Aorta (tissue), 5 donors: ENCODE measurements around the gene ZBTB25. TPM values are rescaled to one million over a fixed set of nuclear protein-coding genes. Genes with fewer than 3 reads are reported as not detected.
A peak's percentile ranks its signal among the peaks of the same experiment; 100 is the strongest.

ENCODE experiments used
- ATAC-seq: fragments of 200-7000 bp; cut with Tn5 transposase; one replicate; pipeline ENCODE4 v1.9.1; 2022; ENCODE audit warnings: moderate library complexity; ENCODE audit not compliant: low FRiP score
- DNase-seq, 2 donors: peaks; one replicate each; pipeline ENCODE4 v3.0.0-alpha.2; 2020
- H3K27ac ChIP-seq, 2 donors: one replicate each; pipeline ENCODE4 v1.5.1; 2013; ENCODE audit warnings: low read length in 2 of 2, mild to moderate bottlenecking in 2 of 2, moderate library complexity in 2 of 2, control low read depth in 1 of 2, inconsistent platforms in 1 of 2, low read depth in 1 of 2
- H3K27me3 ChIP-seq, 2 donors: one replicate each; pipeline ENCODE4 v1.6.1; 2013; ENCODE audit warnings: control low read depth in 1 of 2, low read length in 1 of 2, mild to moderate bottlenecking in 1 of 2, moderate library complexity in 1 of 2; ENCODE audit not compliant: insufficient read depth in 2 of 2, control insufficient read depth in 1 of 2
- H3K36me3 ChIP-seq, 2 donors: one replicate each; pipeline ENCODE4 v1.6.1; 2013; ENCODE audit warnings: control low read depth in 1 of 2, low read length in 1 of 2, mild to moderate bottlenecking in 1 of 2; ENCODE audit not compliant: insufficient read depth in 2 of 2, control insufficient read depth in 1 of 2
- H3K4me1 ChIP-seq, 2 donors: one replicate each; pipeline ENCODE4 v1.6.1; 2013; ENCODE audit warnings: low read length in 2 of 2, control low read depth in 1 of 2, mild to moderate bottlenecking in 1 of 2, moderate library complexity in 1 of 2; ENCODE audit not compliant: insufficient read depth in 2 of 2, control insufficient read depth in 1 of 2
- H3K4me3 ChIP-seq, 2 donors: one replicate each; pipeline ENCODE4 v1.5.1; 2013; ENCODE audit warnings: low read length in 2 of 2, control low read depth in 1 of 2, mild to moderate bottlenecking in 1 of 2
- H3K9me3 ChIP-seq: one replicate; pipeline ENCODE4 v1.6.1; 2013; ENCODE audit warnings: mild to moderate bottlenecking, low read length; ENCODE audit not compliant: control insufficient read depth
- WGBS, 2 donors: extraction: QIAGEN DNeasy Blood & Tissue Kit; methylation state at CpG; one replicate each; pipeline ENCODE4 v1.1.7; 2013; 5-methylcytosine and 5-hydroxymethylcytosine counted together
- intact Hi-C, 2 donors: fragments of 100-400 bp; cut with DNase I; formaldehyde crosslinking; loops; one replicate each; pipeline versions ENCODE4 v1.14.2 to v1.15.0; 2022
- polyA plus RNA-seq, 2 donors: library from polyadenylated mRNA; stranded (reverse); fragments of 200-250 nt; gene quantifications; one replicate each; pipeline ENCODE4 v1.2.3, GENCODE V29; 2013
- total RNA-seq, 2 donors: library from RNA; stranded (reverse); fragmentation: NEBNext Ultra II Directional; extraction: Animal tissue kit (Norgen Biotek cat#: 25700); gene quantifications; one replicate each; pipeline ENCODE4 v1.2.1, GENCODE V29; 2021
- donor health status: healthy with polysubstance abuse.
- donor health status: Bipolar disorder and iron deficiency.
- donor health status: DM: no; HTN: no; CAD: no.
- donor health status: DM: no; HTN: no; CAD: no.
- donor health status: DM: yes; HTN: yes; CAD: no.

The ZBTB25 gene
- total and polyA plus RNA-seq, 4 donors: 0.38 to 25.4 (median 12.2) TPM

GRCh38 chr14:64500088-64500487 lies 3.5 kb downstream of the ZBTB25 start:
- no peak overlapping the region for H3K27ac ChIP-seq
- 95 to 100% methylated on average over 1 of the region's 1 CpG for WGBS, 2 donors

DNA sequence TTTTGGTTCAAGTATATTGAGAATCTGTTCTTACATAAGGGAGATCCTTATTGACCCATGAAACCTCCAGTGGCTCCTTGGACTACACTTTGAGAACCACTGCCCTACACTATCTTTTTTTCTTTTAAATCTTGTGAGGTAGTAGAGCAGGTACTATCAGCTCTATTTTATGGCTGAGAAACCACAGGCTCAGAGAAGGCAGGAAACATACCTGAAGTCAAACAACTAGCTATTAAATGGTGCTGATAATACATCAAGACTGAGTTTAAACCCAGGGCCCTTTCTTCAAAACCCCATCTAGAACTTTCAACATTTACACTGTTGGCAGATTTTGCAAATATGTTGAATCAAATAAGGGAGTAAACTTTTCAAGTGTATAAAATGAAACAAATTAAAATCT lies 6.9 kb downstream of the ZBTB25 start:
- H3K9me3 ChIP-seq: no peaks in the 10 kb centered on the region
- peaks cover 0 to 1% of the 10 kb centered on the region in 2 donors for H3K27me3 ChIP-seq

More at GRCh38 chr14:64500088-64500487, 3.5 kb downstream of the ZBTB25 start:
- intact Hi-C loops: loop anchor here in 1 of 2 donors (5.0 kb wide), 1 partner anchor 113 kb away; the partner anchor contains the start of gene MTHFD1
- peaks cover 0 to 3% of the 10 kb centered on the region in 2 donors for H3K36me3 ChIP-seq
- peaks cover 0 to under 1% of the 10 kb centered on the region in 2 donors for H3K27me3 ChIP-seq
- no peak overlapping the region for H3K4me3 ChIP-seq
- ATAC-seq: no peak
- H3K4me1 ChIP-seq: no peaks in the 10 kb centered on the region
- no peaks in the 10 kb centered on the region for H3K9me3 ChIP-seq
- DNase-seq: no peak

DNA sequence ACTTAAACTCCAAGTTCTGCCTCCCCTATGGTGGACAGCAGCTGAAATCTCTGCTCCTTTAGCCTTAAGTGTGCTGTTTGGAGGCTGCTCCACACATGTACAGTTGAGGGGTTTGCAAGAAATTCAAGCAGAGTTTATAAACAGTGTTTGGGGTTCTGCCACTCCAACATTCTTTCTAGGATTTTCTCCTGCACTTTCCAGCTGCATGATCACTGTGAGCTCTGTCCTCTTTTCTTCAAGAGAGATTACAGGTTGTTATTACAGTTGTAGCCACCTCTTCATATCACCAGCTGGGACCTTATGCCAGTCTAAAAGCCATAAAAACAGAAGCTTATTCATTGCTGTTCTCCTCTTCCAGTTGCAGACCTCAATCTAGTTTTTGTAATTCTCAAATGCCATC lies 8.4 kb downstream of the ZBTB25 start:
- DNase-seq (no peak), ATAC-seq (no peak)
- H3K36me3 ChIP-seq: peaks cover 0 to 4% of the 10 kb centered on the region in 2 donors
- H3K27ac ChIP-seq: no peak overlapping the region
- no peaks in the 10 kb centered on the region for H3K9me3 ChIP-seq
- intact Hi-C loops: no loop called here
- no peak overlapping the region for H3K4me3 ChIP-seq
- peaks cover 0 to 1% of the 10 kb centered on the region in 2 donors for H3K27me3 ChIP-seq
- no peaks in the 10 kb centered on the region for H3K4me1 ChIP-seq

More for the DNA sequence above, 6.9 kb downstream of the ZBTB25 start:
- Histone ChIP-seq H3K4me3 (no peak overlapping the region), H3K4me1 (no peaks in the 10 kb centered on the region), H3K36me3 (peaks cover 0 to 4% of the 10 kb centered on the region in 2 donors), H3K27ac (no peak overlapping the region)
- DNase-seq: no peak
- no peak for ATAC-seq
- intact Hi-C loops: no loop called here

- Histone ChIP-seq H3K4me1 (no peaks in the 10 kb centered on the region), H3K9me3 (no peaks in the 10 kb centered on the region), H3K36me3 (peaks cover 0 to 4% of the 10 kb centered on the region in 2 donors), H3K27ac (no peak overlapping the region), H3K27me3 (peaks cover 0 to 1% of the 10 kb centered on the region in 2 donors), H3K4me3 (no peak overlapping the region)
- DNase-seq (no peak), ATAC-seq (no peak)
- WGBS, 2 donors: 88 to 91% methylated on average over 3 of the region's 3 CpGs
- intact Hi-C loops: no loop called here
Measured at GRCh38 chr14:64493455-64493854, 10.2 kb downstream of the ZBTB25 start.

GRCh38 chr14:64491637-64492036 lies 12.0 kb downstream of the ZBTB25 start:
- ATAC-seq (no peak), DNase-seq (no peak)
- H3K36me3 ChIP-seq: peaks cover 0 to 5% of the 10 kb centered on the region in 2 donors
- H3K4me1 ChIP-seq: no peaks in the 10 kb centered on the region
- H3K27me3 ChIP-seq: peaks cover 0 to 1% of the 10 kb centered on the region in 2 donors
- WGBS, 2 donors: 69 to 79% methylated on average over 2 of the region's 2 CpGs
- no peak overlapping the region for H3K27ac ChIP-seq
- H3K4me3 ChIP-seq: no peak overlapping the region
- intact Hi-C loops: no loop called here
- no peaks in the 10 kb centered on the region for H3K9me3 ChIP-seq

DNA sequence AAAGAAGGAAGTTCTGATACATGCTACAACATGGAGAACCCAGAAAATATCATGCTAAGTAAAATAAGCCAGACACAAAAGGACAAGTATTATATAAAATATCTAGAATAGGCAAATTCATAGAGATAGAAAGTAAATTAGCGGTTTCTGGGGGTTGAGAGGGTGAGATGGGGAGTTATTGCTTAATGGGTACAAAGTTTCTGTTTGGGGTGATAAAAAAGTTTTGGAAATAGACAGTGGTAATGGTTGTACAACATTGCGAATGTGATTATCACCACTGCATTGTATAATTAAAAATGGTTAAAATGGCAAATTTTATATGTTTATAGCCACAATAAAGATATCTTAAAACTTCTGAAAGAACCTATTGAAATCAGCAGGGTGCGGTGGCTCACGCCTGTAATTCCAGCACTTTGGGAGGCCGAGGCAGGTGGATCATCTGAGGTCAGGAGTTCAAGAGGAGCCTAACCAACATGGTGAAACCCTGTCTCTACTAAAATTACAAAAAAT lies 15.0 kb downstream of the ZBTB25 start:
- H3K27ac ChIP-seq: no peak overlapping the region
- ATAC-seq (no peak), DNase-seq (no peak)
- no peaks in the 10 kb centered on the region for H3K4me1 ChIP-seq
- intact Hi-C loops: no loop called here
- 76 to 86% methylated on average over 5 of the region's 5 CpGs for WGBS, 2 donors
- peaks cover 0 to 2% of the 10 kb centered on the region in 2 donors for H3K36me3 ChIP-seq
- H3K9me3 ChIP-seq: no peaks in the 10 kb centered on the region
- no peak overlapping the region for H3K4me3 ChIP-seq
- H3K27me3 ChIP-seq: no peaks in the 10 kb centered on the region

DNA sequence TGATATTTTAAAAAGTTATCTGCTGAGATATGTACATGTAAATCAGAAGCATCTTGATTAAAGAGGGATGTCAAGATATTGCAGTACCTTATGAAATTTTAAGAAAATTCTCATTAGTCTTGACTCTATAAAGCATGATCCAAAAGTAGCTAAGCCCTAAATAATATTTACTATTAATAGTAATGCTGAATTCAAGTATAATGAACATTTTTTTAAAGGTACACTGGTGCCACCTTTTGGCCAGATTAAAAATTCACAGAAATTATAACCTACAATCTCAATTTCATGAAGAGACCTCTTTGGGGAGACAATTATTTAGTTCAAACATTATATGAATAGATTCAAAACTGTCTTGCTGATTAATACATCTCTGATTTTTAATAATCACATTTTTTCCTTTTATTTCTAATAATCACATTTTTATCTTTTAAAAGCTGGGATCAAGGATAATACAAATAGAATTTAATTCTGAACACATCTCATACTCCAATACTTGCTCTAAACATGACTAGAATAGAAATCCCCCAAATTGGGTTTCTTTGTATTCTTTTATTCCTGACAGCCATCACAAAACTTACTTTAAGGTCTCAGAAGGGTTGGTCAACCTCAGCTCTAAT lies 24.9 kb downstream of the ZBTB25 start:
- no peak for DNase-seq
- Histone ChIP-seq H3K9me3 (no peaks in the 10 kb centered on the region), H3K36me3 (no peaks in the 10 kb centered on the region), H3K4me3 (no peak overlapping the region), H3K4me1 (no peaks in the 10 kb centered on the region), H3K27ac (no peak overlapping the region), H3K27me3 (no peaks in the 10 kb centered on the region)
- intact Hi-C loops: loop anchor here (2.0 to 5.0 kb wide), 2 partner anchors 46 to 134 kb away; no protein-coding TSS in a partner anchor
- ATAC-seq: peak; percentile 50

- no peaks in the 10 kb centered on the region for H3K27me3 ChIP-seq
- H3K36me3 ChIP-seq: no peaks in the 10 kb centered on the region
- H3K4me3 ChIP-seq: no peak overlapping the region
- DNase-seq (no peak), ATAC-seq (no peak)
- intact Hi-C loops: loop anchor here (2.0 to 5.0 kb wide), 2 partner anchors 44 to 46 kb away; no protein-coding TSS in a partner anchor
- no peak overlapping the region for H3K27ac ChIP-seq
- no peaks in the 10 kb centered on the region for H3K9me3 ChIP-seq
- H3K4me1 ChIP-seq: no peaks in the 10 kb centered on the region
- 90 to 93% methylated on average over 6 to 8 of the region's 8 CpGs for WGBS, 2 donors
Measured at GRCh38 chr14:64476438-64476837, 27.2 kb downstream of the ZBTB25 start.
